HG03064 (cell line): Measurements from ENCODE around the gene PEX16.

Experiments used
- ATAC-seq: cut with Tn5 transposase; IDR thresholded peaks from one replicate; pipeline ENCODE4 v1.9.1; 2021; ENCODE audit warnings: low read depth; ENCODE audit not compliant: unreplicated experiment

PEX16 gene

DNA sequence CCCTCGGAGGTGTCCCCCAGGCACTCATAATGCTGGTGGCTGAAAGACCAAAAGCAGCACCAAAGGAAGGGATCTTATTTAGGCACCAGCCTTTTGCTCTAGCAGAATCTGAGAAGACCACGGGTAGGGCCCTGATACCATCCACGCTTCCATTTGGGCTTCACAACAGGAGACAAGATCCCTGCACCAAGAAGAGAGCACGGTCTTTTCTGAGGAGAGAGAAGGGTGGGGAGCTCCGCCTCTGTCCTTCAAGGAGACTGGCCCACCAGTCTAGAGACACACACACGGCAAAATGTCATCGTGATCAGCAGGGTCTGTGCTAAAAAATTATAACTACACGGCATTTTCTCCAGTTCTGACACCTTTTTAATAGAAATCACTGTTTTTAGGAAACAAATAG, 14.5 kb upstream of the PEX16 start:
- ATAC-seq: no peak

DNA sequence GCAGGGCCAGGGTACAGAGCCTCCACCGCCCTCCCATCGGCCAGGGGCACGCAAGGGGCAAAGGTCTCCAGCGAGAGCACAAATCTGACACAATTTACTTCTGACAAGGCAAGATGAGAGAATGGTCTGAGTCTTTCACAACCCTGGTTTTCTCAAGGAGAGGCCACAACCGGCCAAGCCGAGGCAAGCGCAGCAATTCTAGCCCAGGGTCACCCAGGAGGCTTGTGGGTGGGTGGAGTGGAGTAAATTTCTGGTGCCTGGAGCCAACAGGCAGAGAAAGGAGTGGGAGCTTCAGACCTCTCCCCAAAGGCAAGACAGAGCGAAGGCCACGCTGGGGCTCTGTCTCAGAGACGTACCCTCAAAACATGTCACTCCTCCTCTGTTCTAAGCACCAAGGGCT, 14.1 kb upstream of the PEX16 start:
- no peak for ATAC-seq

- no peak for ATAC-seq
Observed at GRCh38 chr11:45930951-45931570, 13.4 kb upstream of the PEX16 start.

DNA sequence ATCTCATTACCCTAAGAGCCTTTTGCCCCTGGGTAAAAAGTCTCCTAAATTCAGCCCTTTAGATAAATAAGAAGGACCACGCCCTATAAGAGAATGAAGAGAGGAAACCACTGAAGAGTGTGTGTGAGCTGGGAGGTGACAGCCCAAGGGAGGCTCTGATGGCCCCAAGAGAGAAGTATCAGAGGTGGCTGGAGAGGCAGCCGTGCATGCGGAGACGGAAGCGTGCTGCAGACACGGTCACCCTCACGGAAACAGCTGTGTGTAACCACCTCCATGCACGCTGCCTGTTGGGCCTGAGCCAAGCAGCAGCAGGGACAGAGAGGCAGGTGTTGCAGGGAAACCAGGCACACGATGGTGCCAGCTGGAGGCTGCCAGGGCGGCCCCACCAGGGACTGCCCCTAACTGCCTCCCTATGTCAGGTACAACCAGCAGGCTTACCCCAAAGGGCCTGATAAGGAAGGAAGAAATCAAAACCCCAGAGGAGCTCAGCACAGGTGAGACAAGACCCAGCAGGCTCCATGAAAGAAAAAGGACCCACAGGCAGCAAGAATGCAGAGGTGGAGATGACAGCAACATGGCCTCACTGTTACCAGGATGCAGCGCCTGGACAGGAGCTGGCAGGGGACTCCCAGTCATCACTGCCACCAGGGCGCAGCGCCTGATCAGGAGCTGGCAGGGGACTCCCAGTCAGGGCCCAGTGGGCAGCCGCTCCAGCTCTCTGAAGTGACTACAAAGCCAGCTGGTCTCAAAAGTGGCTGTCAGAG, 12.5 kb upstream of the PEX16 start:
- peak; percentile 85 for ATAC-seq

- ATAC-seq: peak; percentile 7
Observed at GRCh38 chr11:45929486-45930030, 11.9 kb upstream of the PEX16 start.

GRCh38 chr11:45928535-45929215, 11.0 kb upstream of the PEX16 start:
- ATAC-seq: no peak

- no peak for ATAC-seq
Observed at GRCh38 chr11:45927684-45928413, 10.2 kb upstream of the PEX16 start.

- ATAC-seq: no peak
Observed at GRCh38 chr11:45927332-45927683, 9.6 kb upstream of the PEX16 start.

GRCh38 chr11:45926536-45927331, 9.1 kb upstream of the PEX16 start:
- no peak for ATAC-seq

- no peak for ATAC-seq
Observed at GRCh38 chr11:45926001-45926401, 8.3 kb upstream of the PEX16 start.

GRCh38 chr11:45925550-45925949, 7.9 kb upstream of the PEX16 start:
- no peak for ATAC-seq

DNA sequence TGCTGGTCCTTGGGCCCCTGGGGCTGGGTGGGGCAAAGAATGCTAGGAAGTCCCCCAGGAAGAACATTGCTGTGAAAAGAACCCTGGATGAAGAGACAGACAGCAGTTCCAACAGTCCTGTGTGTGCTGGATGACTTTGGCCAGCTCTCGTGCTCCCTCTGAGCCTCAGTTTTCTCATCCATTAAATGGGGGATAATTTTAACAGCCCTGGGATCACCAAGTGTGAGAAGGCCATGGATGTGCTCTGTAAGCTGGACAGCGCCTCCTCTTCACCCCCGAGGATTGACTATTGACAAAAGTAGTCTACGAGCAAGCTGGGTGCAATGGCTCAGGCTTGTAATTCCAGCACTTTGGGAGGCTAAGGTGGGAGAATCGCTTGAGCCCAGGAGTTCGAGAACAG, 7.2 kb upstream of the PEX16 start:
- no peak for ATAC-seq

DNA sequence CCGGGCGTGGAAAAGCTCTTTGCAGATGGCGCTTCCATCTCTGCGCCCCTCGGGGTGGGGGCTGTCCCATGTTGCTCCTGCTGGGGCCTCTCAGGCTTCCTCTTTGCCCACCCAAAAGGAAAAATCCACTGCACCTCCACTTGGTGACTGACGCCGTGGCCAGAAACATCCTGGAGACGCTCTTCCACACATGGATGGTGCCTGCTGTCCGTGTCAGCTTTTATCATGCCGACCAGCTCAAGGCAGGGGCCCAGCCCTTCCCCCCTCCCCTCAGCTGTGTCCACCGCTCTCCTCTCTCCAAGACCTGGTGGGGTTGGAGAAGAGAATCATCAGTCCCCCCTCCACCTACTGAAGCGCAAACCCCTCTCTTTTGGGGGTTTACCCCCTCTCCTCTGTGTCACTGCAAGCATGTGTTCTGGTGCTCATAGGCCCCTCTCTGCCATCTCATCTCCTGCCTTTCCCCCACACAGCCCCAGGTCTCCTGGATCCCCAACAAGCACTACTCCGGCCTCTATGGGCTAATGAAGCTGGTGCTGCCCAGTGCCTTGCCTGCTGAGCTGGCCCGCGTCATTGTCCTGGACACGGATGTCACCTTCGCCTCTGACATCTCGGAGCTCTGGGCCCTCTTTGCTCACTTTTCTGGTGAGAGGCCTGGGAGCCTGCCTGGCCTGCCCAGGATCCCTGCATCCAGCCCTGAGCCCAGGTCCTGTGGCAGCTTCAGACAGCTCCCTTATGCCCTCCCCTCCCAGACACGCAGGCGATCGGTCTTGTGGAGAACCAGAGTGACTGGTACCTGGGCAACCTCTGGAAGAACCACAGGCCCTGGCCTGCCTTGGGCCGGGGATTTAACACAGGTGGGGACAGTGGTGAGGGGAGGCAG, 6.6 kb upstream of the PEX16 start:
- ATAC-seq: no peak

DNA sequence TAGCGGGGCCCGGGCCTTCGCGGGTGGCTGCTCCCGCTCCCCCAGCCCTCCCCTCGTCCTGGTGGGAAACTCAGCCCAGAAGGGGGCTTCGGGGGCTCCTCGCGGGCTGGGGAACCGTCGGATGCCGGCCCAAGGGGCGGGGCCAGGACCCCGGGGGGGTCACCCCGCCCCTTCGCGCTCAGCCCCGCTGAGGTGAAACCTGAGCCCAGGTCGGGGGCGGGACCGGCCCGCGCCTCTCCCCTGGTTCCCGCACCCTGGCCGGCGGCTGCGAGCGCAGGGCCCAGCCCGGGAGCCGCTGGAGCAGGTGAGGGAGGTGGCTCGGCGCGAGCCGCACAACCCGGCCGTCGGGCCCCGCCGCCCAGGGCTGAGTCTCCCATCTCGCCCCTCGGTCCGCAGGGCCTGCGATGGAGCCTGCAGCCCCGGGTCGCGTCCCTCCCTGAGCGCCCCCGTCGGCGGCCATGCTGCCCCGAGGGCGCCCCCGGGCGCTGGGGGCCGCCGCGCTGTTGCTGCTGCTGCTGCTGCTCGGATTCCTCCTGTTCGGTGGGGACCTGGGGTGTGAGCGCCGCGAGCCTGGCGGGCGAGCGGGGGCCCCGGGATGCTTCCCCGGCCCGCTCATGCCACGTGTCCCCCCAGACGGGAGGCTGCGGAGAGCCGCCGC, 4.9 kb upstream of the PEX16 start, which contains the start of gene LARGE2:
Gene LARGE2, plus strand, starts transcription at position 232 of the 658 bp plus-strand sequence. Its CDS starts 227 bp downstream, at position 459.
- ATAC-seq: no peak

DNA sequence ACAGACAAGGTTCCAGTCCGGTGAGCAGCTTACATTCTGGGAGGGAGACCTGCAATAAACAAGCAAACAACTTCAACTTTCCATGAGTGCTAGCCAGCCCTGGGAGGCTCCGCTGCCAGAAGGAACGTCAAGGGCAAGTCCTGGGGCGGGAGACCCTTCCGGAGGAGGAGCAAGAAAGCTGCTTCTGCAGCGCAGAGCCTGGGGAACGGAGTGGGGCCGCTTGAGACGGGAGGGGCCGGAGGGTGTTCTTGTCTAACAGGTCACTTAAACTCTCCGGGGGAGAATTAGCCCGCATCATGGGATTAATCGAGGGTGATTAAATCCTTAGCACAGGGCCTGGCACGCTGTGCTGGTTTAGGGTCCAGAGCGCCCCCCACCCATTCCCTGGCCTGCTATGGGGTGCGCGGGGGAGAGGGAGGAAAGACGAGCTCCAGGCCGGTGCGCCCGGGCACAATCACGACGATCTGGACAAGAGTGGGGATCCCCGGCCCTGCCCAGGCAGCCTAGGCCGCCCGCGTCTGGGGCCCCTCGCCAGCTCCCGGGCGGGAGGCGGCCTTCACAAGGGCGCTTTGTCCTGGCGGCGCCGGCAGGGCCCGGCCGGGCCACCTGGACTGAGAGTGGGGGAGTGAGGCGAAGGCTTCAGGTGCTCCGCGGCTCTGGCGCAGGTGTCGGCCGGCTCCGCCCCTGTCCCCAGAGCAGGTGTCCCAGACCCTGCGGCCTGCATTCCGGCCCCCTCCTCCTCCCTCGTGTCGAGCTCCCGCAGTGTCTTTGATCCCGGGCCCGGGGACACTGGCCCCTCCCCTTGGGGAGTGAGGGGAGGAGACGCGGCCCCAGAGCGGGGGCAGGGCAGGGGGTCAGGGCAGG, 4.1 kb upstream of the PEX16 start:
- ATAC-seq: no peak

GRCh38 chr11:45920531-45921477, 3.1 kb upstream of the PEX16 start:
- ATAC-seq: no peak
